HCT116 (cell line): ENCODE data around the gene SMIM35. TPM values are rescaled to one million over a fixed set of nuclear protein-coding genes. Genes with fewer than 3 reads are reported as not detected.

Experiments used
- ATAC-seq: fragments of 200-7000 bp; cut with Tn5 transposase; 2 replicates; pipeline ENCODE4 v1.9.1; 2020; ENCODE audit warnings: mild to moderate bottlenecking, moderate library complexity
- BruUV-seq: library from RNA; stranded (reverse); fragments of 400-500 nt; replicated peaks from 2 replicates; lab custom pipeline; 2021; lab: Mats Ljungman, UMichigan
- CTCF ChIA-PET: fragments of 300-600 bp; sonication (Branson Sonifier 250); formaldehyde crosslinking; loops from one replicate; lab custom pipeline; 2021; ENCODE audit warnings: antibody characterized with exemption; lab: Charles Lee
- POLR2A ChIA-PET: fragments of 300-600, 350-600 bp; sonication (Branson Sonifier 250); formaldehyde crosslinking; loops from one replicate; lab custom pipeline; 2021; ENCODE audit warnings: antibody characterized with exemption; lab: Charles Lee
- RAD21 ChIA-PET, 2 experiments: fragments of 300-600 bp; sonication (Branson Sonifier 250); formaldehyde crosslinking; loops; one replicate each; lab custom pipeline; 2023; ENCODE audit warnings: low total read pairs in 2 of 2; ENCODE audit not compliant: uncharacterized antibody in 2 of 2, unreplicated experiment in 2 of 2, low non-redundant PET in 1 of 2; lab: Charles Lee
- DNase-seq: peaks from one replicate; pipeline ENCODE4 v3.0.0-alpha.2; 2010; ENCODE audit warnings: low read depth, low spot score
- H2AFZ ChIP-seq: fragments of 200-600 bp; shearing (Covaris generic), sonication (generic); 2 replicates; pipeline ENCODE4 v1.6.1; 2017; ENCODE audit warnings: low read depth, mixed run types, mixed read lengths, antibody characterized with exemption, low read length; ENCODE audit not compliant: poor library complexity, severe bottlenecking
- H3K27ac ChIP-seq: 2 replicates; pipeline ENCODE4 v1.5.1; 2012; ENCODE audit warnings: low read depth, low read length
- H3K27me3 ChIP-seq: fragments of 200-600 bp; sonication (generic); 2 replicates; pipeline ENCODE4 v1.6.1; 2016; ENCODE audit warnings: mixed run types, low read length, mixed read lengths; ENCODE audit not compliant: insufficient read depth
- H3K36me3 ChIP-seq, 2 experiments: fragments of 200-500 bp in 1 of 2; fragments of 200-600 bp in 1 of 2; sonication (Bioruptor generic) in 1 of 2; sonication (generic) in 1 of 2; 2 replicates each; pipeline versions ENCODE4 v1.5.1 to v1.6.1; 2014 to 2016; ENCODE audit warnings: low read length in 2 of 2, inconsistent platforms in 1 of 2, mixed read lengths in 1 of 2, mixed run types in 1 of 2; ENCODE audit not compliant: insufficient read depth in 2 of 2, control insufficient read depth in 1 of 2
- H3K4me1 ChIP-seq, 2 experiments: fragments of 200-600 bp in 1 of 2; sonication (generic) in 1 of 2; 2 replicates each; pipeline versions ENCODE4 v1.5.1 to v1.6.1; 2012 to 2017; ENCODE audit warnings: low read length in 2 of 2, inconsistent platforms in 1 of 2, mild to moderate bottlenecking in 1 of 2, mixed read lengths in 1 of 2, mixed run types in 1 of 2, moderate library complexity in 1 of 2; ENCODE audit not compliant: insufficient read depth in 2 of 2, control insufficient read depth in 1 of 2
- H3K4me2 ChIP-seq: fragments of 200-600 bp; sonication (generic); 2 replicates; pipeline ENCODE4 v1.6.1; 2017; ENCODE audit warnings: mixed run types, low read length, mixed read lengths
- H3K4me3 ChIP-seq, 2 experiments: fragments of 200-600 bp in 1 of 2; sonication (generic) in 1 of 2; replicated peaks in 1 of 2; 2 replicates each; pipeline ENCODE4 v1.5.1; 2011 to 2016; ENCODE audit warnings: low read length in 2 of 2, control low read depth in 1 of 2, low read depth in 1 of 2, mild to moderate bottlenecking in 1 of 2, mixed read lengths in 1 of 2, mixed run types in 1 of 2
- H3K79me2 ChIP-seq: fragments of 200-600 bp; sonication (generic); 2 replicates; pipeline ENCODE4 v1.6.1; 2017; ENCODE audit warnings: mild to moderate bottlenecking, mixed run types, low read length, moderate library complexity, mixed read lengths; ENCODE audit not compliant: insufficient read depth
- H3K9ac ChIP-seq: fragments of 200-600 bp; sonication (generic); 2 replicates; pipeline ENCODE4 v1.6.1; 2016; ENCODE audit warnings: low read length, mixed read lengths
- H3K9me2 ChIP-seq: fragments of 200-600 bp; sonication (generic), shearing (Covaris generic); 2 replicates; pipeline ENCODE4 v1.6.1; 2017; ENCODE audit warnings: mixed run types, mild to moderate bottlenecking, moderate library complexity; ENCODE audit not compliant: insufficient read depth
- H3K9me3 ChIP-seq, 2 experiments: fragments of 200-500 bp in 1 of 2; fragments of 200-600 bp in 1 of 2; sonication (Bioruptor generic) in 1 of 2; sonication (generic) in 1 of 2; 2 replicates each; pipeline ENCODE4 v1.6.1; 2014 to 2017; ENCODE audit warnings: low read length in 2 of 2, mixed read lengths in 2 of 2, inconsistent platforms in 1 of 2, low read depth in 1 of 2, mild to moderate bottlenecking in 1 of 2, mixed run types in 1 of 2, moderate library complexity in 1 of 2; ENCODE audit not compliant: control insufficient read depth in 1 of 2, insufficient read depth in 1 of 2
- H4K20me1 ChIP-seq: fragments of 200-600 bp; sonication (generic), shearing (Covaris generic); 2 replicates; pipeline ENCODE4 v1.6.1; 2017; ENCODE audit warnings: mixed run types, mild to moderate bottlenecking, moderate library complexity; ENCODE audit not compliant: insufficient read depth
- ATF3 ChIP-seq: IDR thresholded peaks from 2 replicates; pipeline ENCODE4 v1.6.1; 2012
- CBX3 ChIP-seq: IDR thresholded peaks from 2 replicates; pipeline ENCODE4 v1.6.1; 2012; ENCODE audit warnings: low read depth
- CEBPB ChIP-seq: IDR thresholded peaks from 2 replicates; pipeline ENCODE4 v1.6.1; 2012; ENCODE audit warnings: low read depth
- EZH2 ChIP-seq: fragments of 200-600 bp; sonication (generic); IDR thresholded peaks from 2 replicates; pipeline ENCODE4 v1.6.1; 2017; ENCODE audit warnings: antibody characterized with exemption, mixed run types
- FOSL1 ChIP-seq: IDR thresholded peaks from 2 replicates; pipeline ENCODE4 v1.6.1; 2012; ENCODE audit warnings: low read depth
- JUND ChIP-seq: IDR thresholded peaks from 2 replicates; pipeline ENCODE4 v1.6.1; 2012
- RAD21 ChIP-seq: IDR thresholded peaks from 2 replicates; pipeline ENCODE4 v1.6.1; 2012; ENCODE audit warnings: low read depth, mild to moderate bottlenecking
- SP1 ChIP-seq: IDR thresholded peaks from 2 replicates; pipeline ENCODE4 v1.6.1; 2012; ENCODE audit warnings: low read depth
- TCF7L2 ChIP-seq: IDR thresholded peaks from 2 replicates; pipeline ENCODE4 v1.7.0; 2011; ENCODE audit warnings: borderline replicate concordance, inconsistent platforms; ENCODE audit not compliant: insufficient read depth, insufficient read length; ENCODE audit errors: extremely low read depth
- YY1 ChIP-seq: IDR thresholded peaks from 2 replicates; pipeline ENCODE4 v1.6.1; 2011; ENCODE audit warnings: low read length, low read depth, moderate library complexity, mild to moderate bottlenecking; ENCODE audit not compliant: insufficient replicate concordance; ENCODE audit errors: extremely low read depth
- ZFX ChIP-seq: fragments of 450-650 bp; IDR thresholded peaks from 2 replicates; pipeline ENCODE4 v1.6.1; 2017
- ZNF274 ChIP-seq: fragments of 200-500 bp; sonication (Bioruptor generic); IDR thresholded peaks from 2 replicates; pipeline ENCODE4 v1.6.1; 2014; ENCODE audit warnings: mild to moderate bottlenecking, low read depth, low read length, inconsistent platforms
- intact Hi-C: fragments of 100-400 bp; cut with micrococcal nuclease; formaldehyde crosslinking; loops from 2 replicates; pipeline ENCODE4 v1.10.0; 2022
- total RNA-seq: library from RNA; stranded (reverse); gene quantifications from one replicate; pipeline ENCODE4 v1.2.1, GENCODE V29; 2021; ENCODE audit not compliant: unreplicated experiment

The SMIM35 gene
- total RNA-seq, 1 experiment from 2014 or later = not detected

- intact Hi-C loops = no loop called here
- H2AFZ ChIP-seq = no peak overlapping the region
- ChIA-PET RAD21 (no interaction called here), POLR2A (no interaction called here), CTCF (no interaction called here)
- H3K4me2 ChIP-seq = no peak overlapping the region
- H3K79me2 ChIP-seq = no peaks in the 10 kb centered on the region
- no peaks in the 10 kb centered on the region for H3K9me2 ChIP-seq
- H3K27me3 ChIP-seq = 0 out of 2 replicates have a peak, but pooled peaks cover 5% of the 10 kb centered on the region
- no TSS peak for BruUV-seq
- H4K20me1 ChIP-seq = no peaks in the 10 kb centered on the region
- no peaks in the 10 kb centered on the region for H3K36me3 ChIP-seq
- no peak overlapping the region for H3K4me3 ChIP-seq
- H3K4me1 ChIP-seq = peaks cover 6 to 16% of the 10 kb centered on the region in 2 experiments
- H3K9ac ChIP-seq = no peak overlapping the region
- TF ChIP-seq SP1 (no peak), TCF7L2 (no peak), FOSL1 (no peak), EZH2 (no peak), CBX3 (no peak), ATF3 (no peak), RAD21 (no peak), YY1 (no peak), JUND (no peak), ZNF274 (no peak)
- no peak for ATAC-seq
- no peak overlapping the region for H3K27ac ChIP-seq
- no peak for DNase-seq
- H3K9me3 ChIP-seq = no peaks in the 10 kb centered on the region
Measured at GRCh38 chr11:117983163-117983475, 103.6 kb downstream of the SMIM35 start.

DNA sequence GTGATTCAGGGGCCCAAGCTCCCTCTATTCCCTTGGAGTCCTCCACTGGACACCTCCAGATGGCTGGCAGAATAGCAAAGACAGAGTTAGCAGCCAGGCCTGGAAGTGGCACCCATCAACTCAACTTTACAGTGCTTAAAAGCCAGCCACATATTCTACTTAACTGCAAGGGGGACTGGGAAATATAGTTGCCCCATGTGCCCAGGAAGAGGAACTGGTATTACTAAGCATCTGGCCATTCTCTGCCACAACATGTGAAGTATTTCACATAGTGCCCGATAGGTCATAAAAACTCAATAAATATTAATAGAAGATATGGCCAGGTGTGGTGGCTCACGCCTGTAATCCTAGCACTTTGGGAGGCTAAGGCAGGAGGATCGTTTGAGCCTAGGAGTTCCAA lies 106.0 kb downstream of the SMIM35 start:
- Histone ChIP-seq H3K9me2 (no peaks in the 10 kb centered on the region), H3K4me3 (no peak overlapping the region), H3K36me3 (no peaks in the 10 kb centered on the region), H3K27ac (no peak overlapping the region), H3K4me2 (no peak overlapping the region), H4K20me1 (no peaks in the 10 kb centered on the region), H3K9ac (no peak overlapping the region), H3K9me3 (no peaks in the 10 kb centered on the region), H2AFZ (no peak overlapping the region), H3K27me3 (0 out of 2 replicates have a peak, but pooled peaks cover 5% of the 10 kb centered on the region), H3K4me1 (peaks cover 0 to 2% of the 10 kb centered on the region in 2 experiments; a peak in 2 of 4 replicates), H3K79me2 (no peaks in the 10 kb centered on the region)
- no peak for TF ChIP-seq ZFX
- no peak for TF ChIP-seq JUND
- TF ChIP-seq CEBPB = no peak
- no peak for TF ChIP-seq YY1
- no peak for TF ChIP-seq EZH2
- ATAC-seq (no peak), DNase-seq (no peak)
- BruUV-seq = no TSS peak
- intact Hi-C loops = no loop called here
- CTCF ChIA-PET = no interaction called here
- POLR2A ChIA-PET = no interaction called here
- RAD21 ChIA-PET = no interaction called here
